H1 (cell line): ENCODE results near the gene NKAIN1. TPM values are rescaled to one million over a fixed set of nuclear protein-coding genes. Genes with fewer than 3 reads are reported as not detected.

Experiments
- CTCF ChIA-PET: fragments of 300-600 bp; sonication (Branson Sonifier 250); formaldehyde crosslinking; loops from one replicate; lab custom pipeline; 2021; ENCODE audit not compliant: partially characterized antibody; lab: Charles Lee
- POLR2A ChIA-PET: fragments of 300-600 bp; sonication (Branson Sonifier 250); formaldehyde crosslinking; loops from one replicate; lab custom pipeline; 2021; ENCODE audit warnings: inconsistent platforms; ENCODE audit not compliant: partially characterized antibody; lab: Charles Lee
- DNase-seq, 2 experiments: peaks; one replicate each; pipeline versions ENCODE4 v3.0.0 to v3.0.0-alpha.2; 2010 to 2022; ENCODE audit warnings: low spot score in 2 of 2, low read depth in 1 of 2, mixed read lengths in 1 of 2
- FAIRE-seq: peaks from 2 replicates; lab custom pipeline; 2011; peaks lifted over from hg19 to GRCh38; lab: Jason Lieb, UNC
- H2AFZ ChIP-seq: 2 replicates; pipeline ENCODE4 v1.8.1; 2012; ENCODE audit warnings: low read length, inconsistent platforms
- H2AK5ac ChIP-seq: 2 replicates; pipeline ENCODE4 v1.6.1; 2013; ENCODE audit warnings: low read depth, low read length
- H2BK120ac ChIP-seq: replicated peaks from 2 replicates; pipeline ENCODE3; 2013; ENCODE audit warnings: low read depth, low read length, inconsistent platforms
- H2BK12ac ChIP-seq: 2 replicates; pipeline ENCODE4 v1.6.1; 2013; ENCODE audit warnings: low read depth, low read length
- H2BK15ac ChIP-seq: 2 replicates; pipeline ENCODE4 v1.6.1; 2013; ENCODE audit warnings: low read length
- H2BK20ac ChIP-seq: 2 replicates; pipeline ENCODE4 v1.6.1; 2013; ENCODE audit warnings: low read length
- H2BK5ac ChIP-seq: 2 replicates; pipeline ENCODE4 v1.6.1; 2013; ENCODE audit warnings: low read depth, low read length
- H3K14ac ChIP-seq: 2 replicates; pipeline ENCODE4 v1.6.1; 2013; ENCODE audit warnings: inconsistent platforms; ENCODE audit not compliant: insufficient read length
- H3K18ac ChIP-seq: 2 replicates; pipeline ENCODE4 v1.6.1; 2013; ENCODE audit warnings: low read length; ENCODE audit errors: extremely low read depth
- H3K23ac ChIP-seq: 2 replicates; pipeline ENCODE4 v1.6.1; 2013; ENCODE audit warnings: inconsistent platforms; ENCODE audit not compliant: insufficient read length
- H3K23me2 ChIP-seq: 2 replicates; pipeline ENCODE4 v1.6.1; 2013; ENCODE audit warnings: low read depth, low read length
- H3K27ac ChIP-seq: 2 replicates; pipeline ENCODE4 v1.6.1; 2011; ENCODE audit warnings: low read depth, low read length, inconsistent platforms
- H3K27me3 ChIP-seq, 4 experiments: replicated peaks in 1 of 4; 1 replicate in 1 of 4; 2 replicates in 3 of 4; pipeline versions ENCODE4 v1.6.1 to v1.8.1; 2011 to 2013; ENCODE audit warnings: low read length in 3 of 4, mild to moderate bottlenecking in 3 of 4, inconsistent platforms in 2 of 4, mixed read lengths in 2 of 4, moderate library complexity in 1 of 4; ENCODE audit not compliant: control insufficient read depth in 3 of 4, insufficient read depth in 3 of 4; ENCODE audit errors: extremely low read depth in 1 of 4
- H3K36me3 ChIP-seq, 4 experiments: 2 replicates each; pipeline versions ENCODE4 v1.6.1 to v1.8.1; 2011 to 2013; ENCODE audit warnings: mild to moderate bottlenecking in 4 of 4, low read length in 3 of 4, moderate library complexity in 2 of 4, control low read depth in 1 of 4, inconsistent platforms in 1 of 4; ENCODE audit not compliant: insufficient read depth in 4 of 4, control insufficient read depth in 2 of 4
- H3K4ac ChIP-seq: replicated peaks from 2 replicates; pipeline ENCODE3; 2013; ENCODE audit warnings: low read length, low read depth, mixed read lengths, inconsistent platforms; ENCODE audit not compliant: insufficient read length
- H3K4me1 ChIP-seq, 4 experiments: replicated peaks in 1 of 4; 1 replicate in 1 of 4; 2 replicates in 3 of 4; pipeline versions ENCODE4 v1.6.1 to v1.8.1; 2011 to 2013; ENCODE audit warnings: low read length in 3 of 4, inconsistent platforms in 2 of 4, mixed read lengths in 1 of 4; ENCODE audit not compliant: insufficient read depth in 4 of 4, control insufficient read depth in 3 of 4
- H3K4me2 ChIP-seq, 2 experiments: 2 replicates each; pipeline versions ENCODE4 v1.6.1 to v1.8.1; 2011 to 2013; ENCODE audit warnings: low read depth in 2 of 2, low read length in 2 of 2, control low read depth in 1 of 2, inconsistent platforms in 1 of 2, mild to moderate bottlenecking in 1 of 2; ENCODE audit not compliant: insufficient read depth in 1 of 2
- H3K4me3 ChIP-seq, 4 experiments: fragments of 200-600, 300-600 bp in 1 of 4; sonication (generic), shearing (Covaris generic), sonication (Bioruptor Twin) in 1 of 4; 2 replicates each; pipeline versions ENCODE4 v1.5.1 to v1.8.1; 2011 to 2016; ENCODE audit warnings: low read length in 4 of 4, low read depth in 3 of 4, control low read depth in 2 of 4, inconsistent platforms in 2 of 4, mild to moderate bottlenecking in 2 of 4, mixed read lengths in 1 of 4, moderate library complexity in 1 of 4; ENCODE audit not compliant: insufficient read depth in 2 of 4; ENCODE audit errors: extremely low read depth in 1 of 4
- H3K56ac ChIP-seq: replicated peaks from 2 replicates; pipeline ENCODE3; 2013; ENCODE audit warnings: low read depth, mild to moderate bottlenecking, mixed read lengths, low read length, inconsistent platforms; ENCODE audit not compliant: insufficient read length
- H3K79me1 ChIP-seq: 2 replicates; pipeline ENCODE4 v1.6.1; 2013; ENCODE audit warnings: low read depth, low read length, control low read depth
- H3K79me2 ChIP-seq, 2 experiments: 2 replicates each; pipeline versions ENCODE4 v1.6.1 to v1.8.1; 2012 to 2013; ENCODE audit warnings: low read length in 2 of 2, mild to moderate bottlenecking in 2 of 2, inconsistent platforms in 1 of 2; ENCODE audit not compliant: insufficient read depth in 2 of 2, control insufficient read depth in 1 of 2
- H3K9ac ChIP-seq, 4 experiments: replicated peaks in 1 of 4; 1 replicate in 1 of 4; 2 replicates in 3 of 4; pipeline versions ENCODE4 v1.6.1 to v1.8.1; 2011 to 2013; ENCODE audit warnings: low read depth in 3 of 4, low read length in 3 of 4, control low read depth in 2 of 4, mild to moderate bottlenecking in 2 of 4, moderate library complexity in 2 of 4, inconsistent platforms in 1 of 4; ENCODE audit errors: extremely low read depth in 1 of 4
- H3K9me3 ChIP-seq, 2 experiments: 2 replicates each; pipeline versions ENCODE4 v1.6.1 to v1.8.1; 2012 to 2013; ENCODE audit warnings: mild to moderate bottlenecking in 2 of 2, moderate library complexity in 2 of 2, control low read depth in 1 of 2, inconsistent platforms in 1 of 2, low read depth in 1 of 2, low read length in 1 of 2, mixed read lengths in 1 of 2; ENCODE audit not compliant: insufficient read depth in 2 of 2
- H4K20me1 ChIP-seq, 2 experiments: replicated peaks in 1 of 2; 2 replicates each; pipeline versions ENCODE3 to v1.8.1; 2011 to 2013; ENCODE audit warnings: inconsistent platforms in 2 of 2, low read length in 2 of 2, mild to moderate bottlenecking in 1 of 2; ENCODE audit not compliant: insufficient read depth in 2 of 2, control insufficient read depth in 1 of 2
- H4K5ac ChIP-seq: 2 replicates; pipeline ENCODE4 v1.6.1; 2013; ENCODE audit warnings: low read length, low read depth, mixed read lengths, inconsistent platforms; ENCODE audit not compliant: insufficient read length
- H4K8ac ChIP-seq: 2 replicates; pipeline ENCODE4 v1.8.0; 2013; ENCODE audit warnings: mild to moderate bottlenecking, moderate library complexity, low read length, inconsistent platforms; ENCODE audit not compliant: insufficient read depth; ENCODE audit errors: extremely low read depth
- H4K91ac ChIP-seq: replicated peaks from 2 replicates; pipeline ENCODE3; 2013; ENCODE audit warnings: low read length, mixed read lengths, inconsistent platforms; ENCODE audit not compliant: insufficient read length
- SIRT6 ChIP-seq: IDR thresholded peaks from one replicate; pipeline ENCODE4 v1.7.1; 2012; ENCODE audit warnings: low read length, inconsistent platforms
- WGBS, 2 experiments: shearing (Covaris generic) in 1 of 2; methylation state at CpG; one replicate each; pipeline versions ENCODE4 v1.1.6 to v1.1.7; 2013 to 2015; ENCODE audit warnings: low lambda C conversion rate in 2 of 2, mixed read lengths in 2 of 2, inconsistent platforms in 1 of 2, low coverage in 1 of 2, missing lambda C conversion rate in 1 of 2; ENCODE audit not compliant: insufficient replicate concordance in 2 of 2, insufficient coverage in 1 of 2, insufficient read length in 1 of 2; ENCODE audit errors: extremely low coverage in 1 of 2, missing lambda C conversion rate in 1 of 2; 5-methylcytosine and 5-hydroxymethylcytosine counted together
- polyA plus RNA-seq, 7 experiments: library from polyadenylated mRNA; depleted of rRNA in 3 of 7; stranded (reverse) in 5 of 7; unstranded in 2 of 7; fragments of >200 nt in 5 of 7; fragments of 200-250 nt in 2 of 7; gene quantifications; 1 replicate in 5 of 7; 2 replicates in 1 of 7; 4 replicates in 1 of 7; pipeline versions ENCODE4 v1.2.1 to v1.2.3, GENCODE V29; 2011 to 2013; ENCODE audit warnings: missing spikeins in 2 of 7, mixed read lengths in 2 of 7
- total RNA-seq: library from RNA; stranded (reverse); fragmentation: NEBNext Ultra II Directional; extraction: Animal tissue kit (Norgen Biotek cat#: 25700); gene quantifications from 2 replicates; pipeline ENCODE4 v1.2.1, GENCODE V29; 2021

Gene NKAIN1
- total and polyA plus RNA-seq, 2 of the 8 experiments (the other 6 are each of a cell fraction or from before 2014, with no cell fraction given): 59.3 to 66.9 TPM

- Histone ChIP-seq H3K56ac (no peak overlapping the region), H3K36me3 (no peaks in the 10 kb centered on the region), H2BK15ac (no peak overlapping the region), H3K4me1 (no peaks in the 10 kb centered on the region), H2AK5ac (no peak overlapping the region), H3K9ac (no peak overlapping the region), H2BK20ac (no peak overlapping the region), H2BK5ac (no peak overlapping the region), H3K79me2 (no peaks in the 10 kb centered on the region), H3K4me2 (no peak overlapping the region), H3K27me3 (no peaks in the 10 kb centered on the region), H3K79me1 (no peaks in the 10 kb centered on the region; the same call in 1 of the 2 replicates), H2BK12ac (no peak overlapping the region), H3K23ac (no peak overlapping the region), H4K20me1 (peaks cover 0 to 6% of the 10 kb centered on the region in 2 experiments), H3K9me3 (no peaks in the 10 kb centered on the region), H3K4ac (no peak overlapping the region), H2BK120ac (no peak overlapping the region), H3K23me2 (no peaks in the 10 kb centered on the region), H4K91ac (no peak overlapping the region), H4K8ac (no peak overlapping the region), H3K4me3 (no peak overlapping the region), H3K27ac (no peak overlapping the region), H4K5ac (no peak overlapping the region), H2AFZ (no peak overlapping the region), H3K14ac (no peak overlapping the region), H3K18ac (no peak overlapping the region)
- FAIRE-seq (no peak), DNase-seq (no peak)
- ChIA-PET POLR2A (interaction anchor here (2.2 kb wide), 1 partner anchor 8 kb away, joined by 7 read pairs; no protein-coding TSS in a partner anchor), CTCF (interaction anchor here (0.7 to 7.5 kb wide), 5 partner anchors 7 to 342 kb away, joined by 3 to 59 read pairs (median 3); no protein-coding TSS in a partner anchor)
- TF ChIP-seq SIRT6: no peak
- 92% methylated on average over 5 of the region's 5 CpGs; no CpG with 5 or more reads in 1 of the 2 experiments for WGBS, 2 experiments
Measured at GRCh38 chr1:31207569-31207968, 32.1 kb downstream of the NKAIN1 start.
